ENCODE data around the gene TRIM73.
"Not testable (repeated sequence)": the region's sequence is repeated elsewhere in the genome, so short reads cannot be mapped to it uniquely, and the experiment has no call there.

The TRIM73 gene

DNA sequence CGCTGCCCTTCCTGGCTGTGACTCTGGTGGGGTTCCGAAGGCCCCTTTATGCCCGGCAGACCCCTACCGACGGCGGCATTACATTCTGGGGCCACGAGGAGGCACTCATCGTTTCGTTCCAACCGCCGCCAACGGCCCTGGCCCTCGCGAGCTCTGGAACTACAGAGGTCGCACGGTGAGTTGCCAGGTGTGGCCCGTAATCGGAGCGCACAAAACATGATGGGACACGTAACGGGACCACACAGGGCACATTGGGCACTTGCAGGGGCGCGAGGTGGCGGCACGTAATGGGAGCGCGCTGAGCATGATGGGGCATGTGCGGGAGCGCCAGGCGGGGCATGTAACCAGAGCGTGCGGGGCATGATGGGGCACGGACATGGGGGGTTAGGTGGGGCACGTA, at the start of gene TRIM73:
TSS of gene TRIM73 (plus strand) at position 301 of the 400 bp plus-strand sequence. CDS start 3,305 bp downstream, outside the sequence.
- DNase-seq (ENCODE audit: low read depth): not testable (repeated sequence)

DNA sequence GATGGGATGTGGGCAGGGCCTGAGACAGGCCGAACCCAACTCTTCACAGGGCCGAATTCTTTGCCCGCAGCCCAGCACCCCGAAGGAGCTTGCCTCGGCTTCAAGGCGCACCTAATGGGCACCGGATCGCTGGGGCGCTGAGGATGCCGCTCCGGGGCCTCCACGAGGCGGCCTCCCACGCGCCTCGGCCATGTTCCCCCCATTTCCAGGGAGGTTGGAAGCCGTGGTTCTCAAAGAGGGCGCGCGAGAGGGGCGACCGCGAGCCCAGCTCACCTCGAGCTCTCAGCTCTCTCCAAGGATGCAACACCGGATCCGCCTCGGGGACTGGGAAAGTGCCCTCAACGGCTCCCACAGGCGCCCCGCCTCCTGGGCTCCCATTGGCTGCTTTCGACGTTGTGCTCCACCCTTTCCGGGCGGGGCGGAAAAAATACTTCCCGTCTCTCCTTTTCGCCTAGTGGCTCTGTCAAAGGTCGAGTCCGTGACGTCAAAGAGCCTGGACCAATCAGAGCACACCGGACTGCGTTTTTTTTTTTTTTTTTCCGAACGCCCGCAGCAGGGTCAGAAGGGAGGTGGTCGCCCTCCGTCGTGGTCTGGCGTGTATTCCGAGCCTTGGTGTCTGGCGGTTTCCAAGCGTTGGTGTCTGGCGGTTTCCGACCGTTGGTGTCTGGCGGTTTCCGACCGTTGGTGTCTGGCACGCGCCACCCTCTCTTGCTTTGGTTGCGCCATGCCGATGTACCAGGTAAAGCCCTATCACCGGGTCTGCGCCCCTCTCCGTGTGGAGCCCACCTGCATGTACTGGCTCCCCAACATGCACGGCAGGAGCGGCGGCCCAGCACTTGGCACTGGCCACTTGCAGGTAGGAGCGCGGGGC, 36.5 kb upstream of the TRIM73 start:
- peak; percentile 40 for DNase-seq (ENCODE audit: low read depth)

DNA sequence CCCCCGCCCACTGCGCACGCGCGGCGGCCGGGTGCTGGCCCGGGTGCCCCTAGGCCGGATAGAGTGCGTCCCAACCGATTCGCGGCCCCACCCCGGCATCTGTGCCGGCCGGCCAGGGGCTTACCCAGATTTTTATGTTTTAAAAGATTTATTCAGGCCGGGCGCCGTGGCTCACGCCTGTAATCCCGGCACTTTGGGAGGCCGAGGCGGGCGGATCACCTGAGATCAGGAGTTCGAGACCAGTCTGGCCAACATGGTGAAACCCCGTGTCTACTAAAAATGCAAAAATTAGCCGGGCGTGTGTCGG, 35.9 kb upstream of the TRIM73 start:
- not testable (repeated sequence) for DNase-seq (ENCODE audit: low read depth)

DNA sequence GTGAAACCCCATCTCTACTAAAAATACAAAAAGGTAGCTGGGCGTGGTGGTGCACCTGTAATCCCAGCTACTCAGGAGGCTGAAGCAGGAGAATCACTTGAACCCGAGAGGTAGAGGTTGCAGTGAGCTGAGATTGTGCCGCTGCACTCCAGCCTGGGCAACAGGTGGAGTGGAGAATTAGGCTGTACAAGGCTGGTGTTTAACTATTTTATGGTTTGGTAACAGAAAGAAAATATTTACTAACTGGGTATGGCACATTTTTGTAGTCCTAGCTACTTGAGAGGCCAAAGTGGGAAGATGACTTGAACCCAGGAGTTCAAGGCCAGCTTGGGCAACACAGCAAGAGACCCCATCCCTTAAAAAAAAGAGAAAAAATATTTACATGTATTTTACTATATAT, 31.4 kb upstream of the TRIM73 start:
- not testable (repeated sequence) for DNase-seq (ENCODE audit: low read depth)

DNA sequence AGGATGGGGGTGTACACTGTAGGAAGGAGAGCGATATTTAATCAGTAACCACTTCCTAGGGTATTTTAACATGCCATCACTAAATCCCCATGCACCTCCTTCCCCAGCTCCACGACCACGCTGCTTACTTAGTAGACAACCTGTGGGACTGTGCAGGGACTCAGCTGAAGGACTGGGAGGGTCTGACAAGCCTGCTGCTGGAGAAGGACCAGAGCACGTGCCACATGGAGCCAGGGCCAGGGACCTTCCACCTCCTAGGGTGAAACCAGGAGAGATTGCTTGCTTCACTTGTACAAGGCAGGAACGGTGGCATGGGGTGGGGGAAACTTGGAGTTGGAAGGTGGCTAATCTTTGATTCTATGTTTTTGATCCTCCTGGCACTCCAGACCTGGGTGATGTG, 28.8 kb upstream of the TRIM73 start:
- DNase-seq (ENCODE audit: low read depth): not testable (repeated sequence)

DNA sequence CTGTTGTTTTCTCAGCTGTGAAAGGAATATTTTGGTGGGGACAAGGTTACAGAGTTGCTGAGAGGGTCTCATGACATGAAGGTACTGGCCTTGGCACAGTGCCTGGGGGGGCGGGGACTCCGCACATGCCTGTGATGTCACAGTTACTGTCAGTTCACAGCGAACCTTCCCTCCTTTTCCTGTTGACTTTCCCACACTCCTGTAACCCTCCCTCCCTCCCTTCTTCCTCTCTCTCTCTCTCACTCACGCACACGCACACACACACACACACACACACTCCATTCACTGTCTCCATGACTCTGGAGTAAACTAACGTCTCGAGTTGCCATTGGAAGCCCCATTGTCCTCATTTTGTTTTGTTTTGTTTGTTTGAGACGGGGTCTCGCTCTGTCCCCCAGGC, 28.1 kb upstream of the TRIM73 start:
- not testable (repeated sequence) for DNase-seq (ENCODE audit: low read depth)

DNA sequence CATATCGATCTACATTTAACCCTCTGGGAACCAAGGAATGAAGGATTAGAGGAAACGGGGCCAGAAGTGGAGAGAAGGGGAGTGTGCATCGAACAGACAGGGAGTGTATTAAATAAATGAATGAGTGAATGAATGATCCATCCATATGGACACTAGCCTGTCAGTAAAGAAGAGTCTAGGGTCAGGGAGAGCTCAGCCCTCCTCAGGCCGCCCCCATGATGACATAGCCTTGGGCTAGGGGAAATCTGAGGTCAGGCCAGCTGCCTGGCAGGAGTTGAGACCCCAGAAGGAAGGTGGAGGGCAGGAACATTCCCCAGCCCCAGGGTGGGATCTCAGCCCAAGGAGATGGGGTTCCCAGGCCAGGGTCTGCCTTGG, 21.3 kb upstream of the TRIM73 start:
- DNase-seq (ENCODE audit: low read depth): not testable (repeated sequence)

DNA sequence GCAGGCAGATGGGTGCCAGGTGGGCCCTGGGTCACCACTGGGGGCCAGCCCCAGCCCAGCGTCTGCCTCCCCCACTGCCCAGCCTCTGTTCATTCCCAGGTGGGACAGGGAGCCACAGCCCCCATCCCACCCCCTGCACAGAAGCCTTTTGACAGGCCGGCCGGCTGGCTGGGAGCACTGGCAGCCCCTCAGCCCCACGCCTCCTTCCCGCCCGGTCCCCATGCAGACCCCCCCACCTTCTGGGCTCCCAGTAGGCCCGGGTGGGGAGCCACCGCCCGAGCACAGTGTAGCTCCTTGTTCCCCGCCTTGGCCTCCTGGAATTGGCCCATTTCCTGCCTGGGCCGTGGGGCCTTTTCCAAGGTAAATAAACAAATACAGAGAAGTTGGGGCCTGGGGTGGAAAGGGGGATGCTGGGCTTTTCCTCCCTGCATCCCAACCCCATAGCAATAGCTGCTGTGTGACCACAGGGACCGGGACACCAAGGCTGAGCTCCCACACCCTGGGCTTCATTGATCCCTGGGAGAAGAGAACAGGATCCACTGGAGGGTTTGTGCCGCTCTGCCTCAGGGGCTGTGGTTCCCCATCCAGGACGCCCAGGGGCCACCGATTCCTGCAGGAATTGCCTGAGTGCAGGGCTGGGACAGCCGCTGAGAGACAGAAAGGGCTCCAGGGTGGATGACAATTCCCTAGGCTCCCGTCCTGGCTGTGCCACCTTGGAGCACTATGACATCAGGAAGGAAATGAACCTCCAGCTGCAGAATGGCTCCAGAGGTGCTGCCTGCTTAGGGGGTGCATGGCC, 20.7 kb upstream of the TRIM73 start:
- not testable (repeated sequence) for DNase-seq (ENCODE audit: low read depth)

DNA sequence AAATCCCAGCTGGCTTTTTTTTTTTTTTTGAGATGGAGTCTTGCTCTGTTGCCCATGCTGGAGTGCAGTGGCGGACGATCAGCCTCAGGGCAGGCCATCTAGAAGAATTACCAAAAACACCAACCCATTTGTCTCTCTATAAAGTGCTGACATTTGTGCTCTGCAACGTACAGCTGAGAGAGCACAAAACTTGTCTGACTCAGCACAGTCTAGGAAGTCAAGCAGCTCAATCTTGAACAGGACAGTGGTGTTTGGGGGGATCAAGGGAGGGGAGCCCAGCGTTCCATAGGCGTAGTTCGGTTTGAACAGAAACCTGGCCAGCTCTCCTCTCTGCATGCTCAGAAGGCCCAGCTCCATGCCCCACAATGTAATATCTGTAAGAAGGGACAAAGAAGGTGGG, 2.2 kb upstream of the TRIM73 start:
- not testable (repeated sequence) for DNase-seq (ENCODE audit: low read depth)

DNA sequence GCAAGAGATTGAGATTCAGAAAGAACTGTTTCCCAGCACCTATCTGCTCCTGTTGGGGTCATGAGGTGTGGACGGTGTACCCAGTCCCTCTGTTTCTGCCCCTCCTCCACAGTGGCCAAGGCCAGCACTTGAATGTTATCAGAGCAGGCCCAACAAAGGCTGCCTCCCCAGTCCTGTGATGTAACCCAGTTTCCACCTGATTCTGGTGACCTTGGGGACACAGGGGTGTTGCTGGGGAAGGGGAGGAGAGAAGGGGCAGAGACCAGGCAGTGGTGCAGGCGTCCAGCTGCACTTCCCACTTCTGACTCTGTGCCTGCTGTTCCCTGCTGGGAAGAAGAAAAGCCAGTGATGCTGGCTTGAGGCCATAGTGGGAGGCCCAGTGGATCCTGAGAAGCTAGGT, 2.4 kb downstream of the TRIM73 start:
- DNase-seq (ENCODE audit: low read depth): not testable (repeated sequence)

DNA sequence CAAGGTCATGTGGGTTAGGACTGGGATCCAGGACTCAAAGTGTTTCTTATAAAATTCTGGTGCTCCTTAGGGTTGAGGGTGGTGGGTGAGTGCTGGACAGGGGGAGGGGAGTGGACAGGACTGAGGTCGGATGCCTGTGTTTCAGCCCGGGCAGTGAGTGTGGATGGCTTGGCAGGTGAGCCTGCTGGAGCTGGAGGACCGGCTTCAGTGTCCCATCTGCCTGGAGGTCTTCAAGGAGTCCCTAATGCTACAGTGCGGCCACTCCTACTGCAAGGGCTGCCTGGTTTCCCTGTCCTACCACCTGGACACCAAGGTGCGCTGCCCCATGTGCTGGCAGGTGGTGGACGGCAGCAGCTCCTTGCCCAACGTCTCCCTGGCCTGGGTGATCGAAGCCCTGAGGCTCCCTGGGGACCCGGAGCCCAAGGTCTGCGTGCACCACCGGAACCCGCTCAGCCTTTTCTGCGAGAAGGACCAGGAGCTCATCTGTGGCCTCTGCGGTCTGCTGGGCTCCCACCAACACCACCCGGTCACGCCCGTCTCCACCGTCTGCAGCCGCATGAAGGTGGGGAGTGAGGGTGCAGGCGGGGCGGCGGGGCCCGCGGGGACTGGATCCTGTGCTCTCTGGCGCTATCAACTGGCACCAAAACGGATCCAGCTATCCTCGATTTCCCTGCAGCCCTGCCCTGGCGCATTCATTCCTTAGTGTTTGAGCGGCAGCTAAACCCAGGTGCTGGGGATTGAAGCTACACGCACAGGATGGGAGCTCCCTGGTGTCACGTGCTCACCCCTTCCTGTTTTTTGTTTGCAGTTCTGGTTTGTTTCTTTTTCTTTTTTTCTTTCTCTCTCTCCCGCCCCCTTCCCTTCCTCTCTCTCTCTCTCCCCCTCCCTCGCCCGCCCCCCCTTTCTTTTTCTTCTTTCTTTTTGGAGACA, 3.6 kb downstream of the TRIM73 start:
- not testable (repeated sequence) for DNase-seq (ENCODE audit: low read depth)

DNA sequence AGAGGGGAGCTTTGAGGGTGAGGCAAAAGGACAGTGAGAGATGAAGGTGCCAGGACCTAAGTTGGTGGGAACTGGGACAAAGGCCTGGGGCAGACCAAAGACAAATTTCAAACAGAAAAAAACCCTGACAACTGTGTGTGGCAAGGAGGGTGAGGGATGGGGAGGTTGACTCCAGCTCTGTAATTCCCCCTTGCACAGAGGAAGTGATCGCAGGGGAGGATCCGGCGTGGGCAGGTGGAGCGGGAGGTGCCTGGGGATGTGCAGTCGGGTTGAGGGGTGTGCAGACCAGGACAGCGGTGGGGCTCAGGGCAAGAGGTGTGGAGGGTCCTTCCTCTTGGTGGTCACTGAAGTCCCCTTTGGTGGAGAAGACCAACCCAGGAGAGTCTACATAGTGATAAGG, 5.1 kb downstream of the TRIM73 start:
- DNase-seq (ENCODE audit: low read depth): not testable (repeated sequence)

DNA sequence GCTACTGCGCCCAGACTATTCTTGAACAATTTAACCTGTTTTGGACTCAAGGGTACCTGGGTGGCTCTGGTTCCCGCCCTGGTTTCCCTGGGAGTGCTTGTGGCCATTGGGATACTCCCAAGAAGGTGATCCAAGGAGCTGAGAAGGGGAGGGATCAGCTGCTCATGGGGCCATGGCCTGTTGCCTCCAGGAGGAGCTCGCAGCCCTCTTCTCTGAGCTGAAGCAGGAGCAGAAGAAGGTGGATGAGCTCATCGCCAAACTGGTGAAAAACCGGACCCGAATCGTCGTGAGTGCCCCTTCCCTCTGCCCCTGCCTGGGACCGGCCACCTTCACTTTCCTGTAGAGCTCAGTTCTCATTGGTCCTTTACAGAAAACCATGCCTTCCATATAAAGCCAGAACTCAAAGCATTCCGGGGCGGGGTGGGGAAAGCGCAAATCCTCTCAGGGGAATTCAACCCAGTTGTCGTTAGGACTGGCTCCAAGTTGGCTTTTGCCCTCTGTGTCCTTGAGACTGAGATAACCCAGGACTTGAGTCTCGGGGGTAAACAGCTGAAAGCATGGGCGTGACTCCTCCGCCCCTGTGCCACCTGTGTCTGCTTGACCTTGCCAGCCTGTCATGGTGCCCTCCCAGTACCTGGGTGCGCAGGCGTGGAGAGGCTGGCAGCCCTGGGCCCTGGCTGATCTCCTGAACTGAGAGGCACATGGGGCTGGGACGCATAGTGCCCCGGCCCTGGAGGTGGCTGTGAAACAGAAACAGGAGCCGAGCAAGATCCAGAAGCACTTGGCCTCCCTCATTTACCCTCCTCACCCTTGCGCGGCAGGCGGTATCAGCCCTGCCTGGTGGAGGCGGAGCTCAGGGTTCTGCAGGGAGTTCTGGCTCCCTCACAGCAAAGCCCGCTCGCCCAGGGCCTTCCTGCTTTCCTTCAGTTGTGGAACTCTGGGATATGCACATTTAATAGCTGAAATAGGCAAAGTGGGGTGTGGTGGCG, 8.3 kb downstream of the TRIM73 start:
- DNase-seq (ENCODE audit: low read depth): not testable (repeated sequence)

DNA sequence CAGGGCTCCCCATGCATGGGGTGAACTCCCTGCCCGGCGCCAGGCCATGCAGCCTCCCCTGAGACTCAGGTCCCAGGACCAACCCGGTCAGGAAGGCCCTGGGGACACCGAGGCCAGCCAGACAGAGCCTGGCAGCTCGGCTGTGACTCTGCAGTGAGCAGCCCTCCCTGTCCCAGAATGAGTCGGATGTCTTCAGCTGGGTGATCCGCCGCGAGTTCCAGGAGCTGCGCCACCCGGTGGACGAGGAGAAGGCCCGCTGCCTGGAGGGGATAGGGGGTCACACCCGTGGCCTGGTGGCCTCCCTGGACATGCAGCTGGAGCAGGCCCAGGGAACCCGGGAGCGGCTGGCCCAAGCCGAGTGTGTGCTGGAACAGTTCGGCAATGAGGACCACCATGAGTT, 9.2 kb downstream of the TRIM73 start:
- DNase-seq (ENCODE audit: low read depth): not testable (repeated sequence)

DNA sequence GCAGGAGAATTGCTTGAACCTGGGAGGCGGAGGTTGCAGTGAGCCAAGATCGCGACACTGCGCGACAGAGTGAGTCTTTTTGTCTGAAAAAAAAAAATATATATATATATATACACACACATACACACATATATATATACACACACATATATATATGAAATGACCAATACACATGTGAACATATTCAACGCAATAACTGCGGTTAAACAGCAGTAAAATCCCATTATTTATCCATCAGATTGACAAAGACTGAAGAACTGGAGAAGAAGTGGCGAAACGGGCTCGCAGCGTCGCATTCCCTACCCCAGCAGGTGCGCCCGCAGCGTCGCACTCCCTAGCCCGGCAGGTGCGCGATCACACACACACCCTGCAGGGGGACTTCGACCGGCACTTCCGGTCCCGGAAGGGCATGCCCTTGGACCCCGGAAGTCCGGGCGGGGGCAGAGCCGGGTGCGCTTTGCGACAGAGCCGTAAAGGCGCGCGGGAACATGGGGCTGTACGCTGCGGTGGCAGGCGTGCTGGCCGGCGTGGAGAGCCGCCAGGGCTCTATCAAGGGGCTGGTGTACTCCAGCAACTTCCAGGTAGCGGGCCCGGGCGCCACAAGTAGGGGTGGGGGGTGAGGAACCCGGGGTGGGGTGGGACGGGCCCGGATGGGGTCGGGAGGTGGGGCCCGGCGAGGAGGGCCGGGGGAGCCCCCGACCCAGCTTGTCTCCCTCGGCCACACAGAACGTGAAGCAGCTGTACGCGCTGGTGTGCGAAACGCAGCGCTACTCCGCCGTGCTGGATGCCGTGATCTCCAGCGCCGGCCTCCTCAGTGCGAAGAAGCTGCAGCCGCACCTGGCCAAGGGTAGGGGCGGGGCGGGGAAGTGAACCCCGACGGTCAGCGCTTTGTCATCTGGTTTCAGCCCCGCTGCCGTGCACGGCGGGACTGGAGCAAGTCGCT, 14.7 kb downstream of the TRIM73 start:
- peak; percentile 10 for DNase-seq (ENCODE audit: low read depth)

DNA sequence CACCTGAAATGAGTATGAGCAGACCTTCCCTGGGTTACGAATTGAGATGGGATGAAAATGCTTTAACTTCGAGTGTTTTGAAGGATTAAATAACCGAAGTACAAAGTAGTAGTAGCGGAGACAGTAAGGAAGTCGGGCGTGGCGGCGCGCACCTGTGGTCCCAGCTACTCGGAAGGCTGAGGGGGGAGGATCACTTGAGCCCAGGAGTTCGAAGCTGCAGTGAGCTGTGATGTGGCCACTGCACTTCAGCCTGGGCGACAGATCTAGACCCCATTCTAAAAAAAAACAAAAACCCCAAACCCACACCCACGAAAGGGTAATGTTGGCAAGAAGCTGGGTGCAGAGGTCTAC, 15.4 kb downstream of the TRIM73 start:
- DNase-seq (ENCODE audit: low read depth): not testable (repeated sequence)

DNA sequence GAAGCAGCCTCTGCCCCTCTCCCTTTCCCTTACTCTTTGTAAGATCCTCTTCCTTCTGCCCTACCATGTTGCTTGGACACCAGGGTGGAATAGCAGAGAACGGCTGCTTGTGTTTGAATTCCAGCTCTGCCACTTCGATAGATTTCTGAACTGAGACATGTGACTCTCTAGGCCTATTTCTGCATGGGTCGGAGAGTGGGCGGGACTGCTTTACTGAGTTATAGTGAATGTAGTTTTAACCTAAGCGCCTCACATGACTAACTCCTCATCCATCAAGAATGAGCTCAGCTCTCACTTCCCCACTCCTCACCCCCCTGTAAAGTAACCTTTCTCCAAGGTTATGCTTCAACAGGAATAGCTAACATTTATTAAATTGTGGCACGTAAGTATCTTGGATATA, 18.8 kb downstream of the TRIM73 start:
- DNase-seq (ENCODE audit: low read depth): not testable (repeated sequence)

DNA sequence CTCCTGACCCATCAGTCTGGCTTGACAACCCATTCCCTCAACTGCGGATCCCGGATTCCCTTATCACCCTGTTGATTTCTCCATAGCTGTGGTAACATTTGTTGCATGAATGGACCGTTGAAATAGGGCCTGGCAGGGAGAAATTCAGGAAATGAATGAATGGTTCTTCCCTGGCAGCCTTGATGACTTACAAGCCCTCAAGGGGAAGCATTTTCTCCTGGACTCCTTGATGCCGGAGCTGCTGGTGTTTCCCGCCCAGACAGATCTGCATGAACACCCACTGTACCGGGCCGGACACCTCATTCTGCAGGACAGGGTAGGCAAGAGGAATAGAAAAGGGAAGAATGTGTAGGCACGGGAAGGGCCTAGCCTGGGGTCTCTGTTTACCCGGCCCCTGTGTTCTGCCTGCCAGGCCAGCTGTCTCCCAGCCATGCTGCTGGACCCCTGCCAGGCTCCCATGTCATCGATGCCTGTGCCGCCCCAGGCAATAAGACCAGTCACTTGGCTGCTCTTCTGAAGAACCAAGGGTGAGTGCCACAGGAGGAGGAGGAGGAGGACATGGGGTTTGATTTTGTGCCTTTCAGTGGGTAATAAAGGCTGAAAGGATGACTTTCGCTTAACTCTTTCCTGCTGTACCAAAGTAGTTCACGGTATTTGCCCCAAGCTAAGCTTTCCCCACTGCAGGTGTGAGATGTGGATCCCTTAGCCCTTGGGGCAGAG, 19.4 kb downstream of the TRIM73 start:
- not testable (repeated sequence) for DNase-seq (ENCODE audit: low read depth)

DNA sequence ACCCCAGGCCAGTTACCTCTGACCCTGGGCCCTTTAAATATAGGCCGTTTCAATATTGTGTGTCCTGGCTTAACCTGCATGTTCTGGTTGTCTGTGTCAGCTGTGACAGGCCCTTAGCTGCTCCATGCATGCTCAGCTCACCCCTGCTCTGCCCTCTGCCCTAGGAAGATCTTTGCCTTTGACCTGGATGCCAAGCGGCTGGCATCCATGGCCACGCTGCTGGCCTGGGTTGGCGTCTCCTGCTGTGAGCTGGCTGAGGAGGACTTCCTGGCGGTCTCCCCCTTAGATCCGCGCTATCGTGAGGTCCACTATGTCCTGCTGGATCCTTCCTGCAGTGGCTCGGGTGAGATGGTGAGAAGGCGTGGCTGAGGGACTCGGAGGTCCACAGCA, 20.0 kb downstream of the TRIM73 start:
- DNase-seq (ENCODE audit: low read depth): not testable (repeated sequence)

Data from T-helper 22 cell (primary cell).